Activated CD4-positive, alpha-beta T cell treated with anti-CD3 and anti-CD28 coated beads, Interleukin-2, Interleukin-6, amounts not matched to agents 100 ng/mL and 50 ng/mL, durations not matched to agents 16 hours and 8 hours (primary cell): ENCODE data around the gene TUBB2B.
"Not testable (repeated sequence)": the region's sequence is repeated elsewhere in the genome, so short reads cannot be mapped to it uniquely, and the experiment has no call there.

ENCODE experiments used
- DNase-seq: peaks from one replicate; pipeline ENCODE4 v3.0.0-alpha.2; 2020

Gene TUBB2B

DNA sequence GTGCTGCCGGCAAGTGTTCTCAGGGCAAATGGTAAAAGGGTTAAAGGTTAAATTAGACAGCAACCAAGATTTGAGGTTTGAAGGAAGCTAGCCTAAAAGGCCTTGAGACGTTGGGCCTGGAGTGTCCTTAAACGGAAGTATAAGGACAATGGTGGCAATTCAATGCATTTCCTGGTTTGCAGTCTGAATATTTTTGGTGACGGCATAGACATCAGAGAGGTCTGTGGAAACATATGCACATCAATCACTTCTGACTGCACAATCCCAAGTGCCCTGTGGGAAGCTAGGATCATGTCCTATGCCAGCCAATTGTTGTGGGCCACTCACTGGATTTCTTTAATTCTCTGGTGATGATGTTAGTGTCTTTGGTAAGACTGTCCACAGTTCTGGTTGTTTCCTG is 44.4 kb downstream of the TUBB2B start:
- DNase-seq: no peak

DNA sequence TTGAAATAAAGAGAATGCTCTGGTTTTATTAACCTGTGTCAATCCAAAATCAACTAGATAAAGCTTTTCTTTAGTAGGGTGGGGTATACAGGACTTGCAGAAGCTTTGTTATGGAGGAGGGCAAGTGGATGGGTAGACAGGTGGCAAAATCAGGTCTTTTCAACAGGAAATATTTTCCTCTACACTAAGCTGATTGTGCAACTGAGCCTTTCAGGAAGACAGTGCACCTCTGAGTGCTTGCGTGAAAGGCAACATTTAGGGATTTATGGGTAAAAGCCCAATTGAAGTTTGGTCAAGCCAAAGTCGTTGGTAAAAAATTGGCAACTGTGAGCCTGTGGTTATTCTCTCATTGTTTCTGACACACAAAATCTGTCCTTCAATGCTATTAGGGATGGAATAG is 46.3 kb downstream of the TUBB2B start:
- no peak for DNase-seq

DNA sequence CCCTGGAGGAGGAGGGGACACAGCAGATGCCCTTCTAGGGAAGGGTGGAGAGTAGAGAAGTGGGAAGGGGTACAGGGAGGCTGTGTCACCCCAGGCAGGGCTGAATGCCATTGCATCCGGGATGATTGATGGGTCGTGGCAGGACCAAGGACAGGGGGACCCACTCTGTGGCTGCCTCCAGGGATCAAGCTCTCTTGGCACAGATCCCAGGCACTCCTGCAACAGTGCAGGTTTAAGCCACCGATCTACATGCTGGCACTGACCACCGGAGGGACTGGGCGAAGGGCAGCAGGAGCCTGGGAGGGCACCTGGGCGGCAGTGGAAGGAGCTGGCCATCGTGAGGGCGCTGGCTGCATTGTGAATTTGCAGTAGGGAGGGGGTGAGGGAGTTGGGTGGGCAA is 47.5 kb downstream of the TUBB2B start:
- not testable (repeated sequence) for DNase-seq

DNA sequence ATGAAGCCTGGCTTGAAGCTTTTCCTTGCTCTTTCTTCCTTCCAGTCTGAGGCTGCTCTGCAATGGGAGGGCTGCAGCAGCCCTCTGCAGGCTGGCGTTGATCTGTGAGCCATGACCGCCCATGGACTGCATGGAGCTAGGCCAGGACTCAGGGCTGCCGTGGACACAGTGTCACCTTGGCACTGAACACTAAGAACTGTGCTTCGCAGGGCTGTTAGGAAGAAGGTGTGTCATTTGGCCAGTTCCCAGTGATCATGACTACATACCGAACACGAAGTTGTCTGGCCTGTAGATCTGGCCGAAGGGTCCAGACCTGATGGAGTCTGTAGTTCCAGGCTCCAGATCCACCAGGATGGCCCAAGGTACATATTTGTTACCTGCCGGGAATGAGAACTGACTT is 48.8 kb downstream of the TUBB2B start:
- not testable (repeated sequence) for DNase-seq

DNA sequence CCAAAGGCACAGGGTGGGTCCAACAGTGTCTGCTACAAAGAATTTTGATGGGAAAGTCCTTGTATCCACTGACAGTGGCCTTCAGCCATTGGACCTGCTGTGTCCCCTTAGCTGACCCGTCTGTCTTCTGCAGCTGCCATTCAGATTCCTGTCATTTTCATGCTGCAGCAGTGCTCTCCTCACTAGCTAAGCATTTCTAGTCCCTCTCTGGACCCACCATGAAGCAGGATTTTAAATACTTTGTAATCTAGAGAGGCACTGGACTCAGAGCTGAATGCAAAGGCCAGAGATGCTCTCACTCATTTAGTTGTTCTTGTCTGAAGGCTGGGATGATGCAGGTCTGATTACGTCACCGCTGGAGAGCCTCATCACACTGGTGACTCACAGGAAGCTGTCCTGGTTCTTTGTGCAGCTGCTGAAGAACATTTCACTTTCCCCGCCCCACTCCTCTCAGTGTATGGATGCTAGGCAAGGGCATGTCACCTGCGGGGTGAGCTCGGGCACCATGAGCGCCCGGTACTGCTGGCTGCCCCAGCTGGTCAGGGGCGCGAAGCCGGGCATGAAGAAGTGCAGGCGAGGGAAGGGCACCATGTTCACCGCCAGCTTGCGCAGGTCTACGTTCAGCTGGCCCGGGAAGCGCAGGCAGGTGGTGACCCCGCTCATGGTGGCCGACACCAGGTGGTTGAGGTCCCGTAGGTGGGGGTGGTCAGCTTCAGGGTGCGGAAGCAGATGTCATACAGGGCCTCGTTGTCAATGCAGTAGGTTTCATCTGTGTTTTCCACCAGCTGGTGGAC is 50.7 kb downstream of the TUBB2B start:
- peak; percentile 67 for DNase-seq

DNA sequence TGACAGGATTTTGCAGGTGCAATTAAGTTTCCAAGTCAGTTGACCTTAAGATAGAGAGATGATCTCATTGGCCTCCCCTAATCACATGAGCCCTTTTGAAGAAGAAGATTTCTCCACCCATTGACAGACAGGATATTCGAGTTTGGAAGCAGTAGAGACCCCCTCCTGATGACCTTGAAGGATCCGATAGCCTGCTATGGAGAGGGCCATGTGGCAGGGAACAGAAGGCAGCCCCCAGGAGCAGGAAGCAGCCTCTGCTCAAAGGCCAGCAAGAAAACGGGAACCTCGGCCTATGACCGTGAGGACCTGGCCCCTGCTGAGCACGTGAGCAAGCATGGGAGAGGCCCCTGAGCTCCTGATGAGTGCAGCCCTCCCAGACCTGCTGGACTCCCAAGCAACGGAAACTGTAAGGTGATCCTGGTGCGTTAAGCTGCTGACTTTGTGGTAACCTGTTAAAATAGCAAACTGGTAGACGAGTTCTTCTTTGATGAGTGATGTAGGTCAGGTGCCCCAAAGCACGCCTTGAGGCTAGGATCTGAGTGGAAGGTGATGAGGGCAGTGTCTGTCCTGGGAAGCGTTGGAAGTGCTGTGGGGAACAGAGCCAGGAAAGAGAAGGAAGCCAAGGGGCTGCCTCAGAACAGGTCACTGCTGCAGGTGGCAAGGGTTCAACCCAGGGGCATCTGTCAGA is 51.6 kb downstream of the TUBB2B start:
- DNase-seq: no peak
